HepG2 (cell line): ENCODE results near the gene RFFL. TPM values are rescaled to one million over a fixed set of nuclear protein-coding genes. Genes with fewer than 3 reads are reported as not detected.

Experiments used
- CHCHD3 ChIP-seq: sonication (generic); formaldehyde crosslinking; IDR thresholded peaks from 2 replicates; pipeline ENCODE4 v1.8.0; 2022; ENCODE audit warnings: mild to moderate bottlenecking, missing genetic modification reagents, moderate library complexity
- DNMT3B ChIP-seq: conservative IDR thresholded peaks from 2 replicates; pipeline ENCODE4 v1.6.1; 2016; ENCODE audit warnings: missing biosample characterization, control low read depth
- HNRNPLL ChIP-seq: fragments of 200-400 bp; formaldehyde crosslinking; IDR thresholded peaks from 2 replicates; pipeline ENCODE4 v1.6.1; 2017; ENCODE audit warnings: mild to moderate bottlenecking, low read depth, low read length; ENCODE audit not compliant: poor library complexity, severe bottlenecking
- ZNF12 ChIP-seq: sonication (generic); formaldehyde crosslinking; IDR thresholded peaks from 2 replicates; pipeline ENCODE4 v1.5.0; 2020; ENCODE audit warnings: missing genetic modification reagents
- ZSCAN30 ChIP-seq: sonication (generic); formaldehyde crosslinking; IDR thresholded peaks from 2 replicates; pipeline ENCODE4 v1.5.0; 2020; ENCODE audit warnings: mild to moderate bottlenecking, missing genetic modification reagents
- polyA plus RNA-seq, 8 experiments: library from polyadenylated mRNA; depleted of rRNA in 3 of 8; stranded (reverse) in 7 of 8; unstranded in 1 of 8; fragments of >200 nt; fragmentation: Illumina TruSeq in 4 of 8; extraction: Trizol in 4 of 8; gene quantifications; 2 replicates each; pipeline versions ENCODE4 v1.2.1 to v1.2.3, GENCODE V29; 2011 to 2016; ENCODE audit warnings: low read depth in 4 of 8, missing spikeins in 1 of 8, mixed read lengths in 1 of 8; ENCODE audit not compliant: insufficient read depth in 1 of 8
- total RNA-seq, 5 experiments: library from RNA; depleted of rRNA; stranded (reverse); fragments of >200 nt; fragmentation: Illumina TruSeq; extraction: Trizol; gene quantifications; 2 replicates each; pipeline ENCODE4 v1.2.3, GENCODE V29; 2016; ENCODE audit warnings: low read depth in 1 of 5
- TF ChIP-seq, protein P1 (sequence below): sonication (generic); formaldehyde crosslinking; IDR thresholded peaks from 2 replicates; pipeline ENCODE4 v1.4.0; 2020; ENCODE audit warnings: mild to moderate bottlenecking, missing genetic modification reagents, borderline replicate concordance
- TF ChIP-seq, protein P2 (sequence below): sonication (generic); formaldehyde crosslinking; IDR thresholded peaks from 2 replicates; pipeline ENCODE4 v1.5.1; 2020; ENCODE audit warnings: mild to moderate bottlenecking, missing genetic modification reagents, borderline replicate concordance
- TF ChIP-seq, protein P3 (sequence below): IDR thresholded peaks from 2 replicates; pipeline ENCODE4 v1.6.1; 2016; ENCODE audit warnings: low read depth
- TF ChIP-seq, protein P4 (sequence below): sonication (generic); formaldehyde crosslinking; IDR thresholded peaks from 2 replicates; pipeline ENCODE4 v1.5.0; 2020; ENCODE audit warnings: mild to moderate bottlenecking, missing genetic modification reagents
- TF ChIP-seq, protein P5 (sequence below): sonication (generic); formaldehyde crosslinking; IDR thresholded peaks from 2 replicates; pipeline ENCODE4 v1.4.0; 2020; ENCODE audit warnings: missing genetic modification reagents

The RFFL gene
- total and polyA plus RNA-seq, 2 of the 13 experiments (the other 11 are each of a cell fraction or from before 2014, with no cell fraction given), result 24.3 to 48.6 TPM

DNA sequence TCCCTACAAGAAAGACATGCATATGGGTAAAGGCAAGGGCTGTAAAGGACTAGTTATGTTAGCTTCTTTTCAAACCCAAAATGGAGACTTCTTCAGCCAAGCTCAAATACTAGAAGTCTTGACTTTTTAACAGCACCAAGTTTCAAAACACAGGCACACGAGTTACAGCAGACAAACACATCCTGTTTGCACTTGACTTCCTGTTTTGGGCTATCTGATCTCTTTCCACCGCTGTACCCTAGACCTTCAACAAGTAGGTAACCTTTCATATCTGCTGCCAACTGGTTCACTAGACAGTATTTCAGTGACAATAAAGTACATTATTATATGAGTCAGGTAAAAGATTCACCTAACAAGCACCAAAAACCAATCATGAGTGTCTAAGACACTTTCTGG is 12.3 kb downstream of the RFFL start (continued):
- TF ChIP-seq, protein P1, sequence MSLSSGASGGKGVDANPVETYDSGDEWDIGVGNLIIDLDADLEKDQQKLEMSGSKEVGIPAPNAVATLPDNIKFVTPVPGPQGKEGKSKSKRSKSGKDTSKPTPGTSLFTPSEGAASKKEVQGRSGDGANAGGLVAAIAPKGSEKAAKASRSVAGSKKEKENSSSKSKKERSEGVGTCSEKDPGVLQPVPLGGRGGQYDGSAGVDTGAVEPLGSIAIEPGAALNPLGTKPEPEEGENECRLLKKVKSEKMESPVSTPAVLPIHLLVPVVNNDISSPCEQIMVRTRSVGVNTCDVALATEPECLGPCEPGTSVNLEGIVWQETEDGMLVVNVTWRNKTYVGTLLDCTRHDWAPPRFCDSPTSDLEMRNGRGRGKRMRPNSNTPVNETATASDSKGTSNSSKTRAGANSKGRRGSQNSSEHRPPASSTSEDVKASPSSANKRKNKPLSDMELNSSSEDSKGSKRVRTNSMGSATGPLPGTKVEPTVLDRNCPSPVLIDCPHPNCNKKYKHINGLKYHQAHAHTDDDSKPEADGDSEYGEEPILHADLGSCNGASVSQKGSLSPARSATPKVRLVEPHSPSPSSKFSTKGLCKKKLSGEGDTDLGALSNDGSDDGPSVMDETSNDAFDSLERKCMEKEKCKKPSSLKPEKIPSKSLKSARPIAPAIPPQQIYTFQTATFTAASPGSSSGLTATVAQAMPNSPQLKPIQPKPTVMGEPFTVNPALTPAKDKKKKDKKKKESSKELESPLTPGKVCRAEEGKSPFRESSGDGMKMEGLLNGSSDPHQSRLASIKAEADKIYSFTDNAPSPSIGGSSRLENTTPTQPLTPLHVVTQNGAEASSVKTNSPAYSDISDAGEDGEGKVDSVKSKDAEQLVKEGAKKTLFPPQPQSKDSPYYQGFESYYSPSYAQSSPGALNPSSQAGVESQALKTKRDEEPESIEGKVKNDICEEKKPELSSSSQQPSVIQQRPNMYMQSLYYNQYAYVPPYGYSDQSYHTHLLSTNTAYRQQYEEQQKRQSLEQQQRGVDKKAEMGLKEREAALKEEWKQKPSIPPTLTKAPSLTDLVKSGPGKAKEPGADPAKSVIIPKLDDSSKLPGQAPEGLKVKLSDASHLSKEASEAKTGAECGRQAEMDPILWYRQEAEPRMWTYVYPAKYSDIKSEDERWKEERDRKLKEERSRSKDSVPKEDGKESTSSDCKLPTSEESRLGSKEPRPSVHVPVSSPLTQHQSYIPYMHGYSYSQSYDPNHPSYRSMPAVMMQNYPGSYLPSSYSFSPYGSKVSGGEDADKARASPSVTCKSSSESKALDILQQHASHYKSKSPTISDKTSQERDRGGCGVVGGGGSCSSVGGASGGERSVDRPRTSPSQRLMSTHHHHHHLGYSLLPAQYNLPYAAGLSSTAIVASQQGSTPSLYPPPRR, result peak; percentile 49; the same call in 1 of the 2 replicates
- peak; percentile 91 for TF ChIP-seq ZNF12
- TF ChIP-seq, protein P2, sequence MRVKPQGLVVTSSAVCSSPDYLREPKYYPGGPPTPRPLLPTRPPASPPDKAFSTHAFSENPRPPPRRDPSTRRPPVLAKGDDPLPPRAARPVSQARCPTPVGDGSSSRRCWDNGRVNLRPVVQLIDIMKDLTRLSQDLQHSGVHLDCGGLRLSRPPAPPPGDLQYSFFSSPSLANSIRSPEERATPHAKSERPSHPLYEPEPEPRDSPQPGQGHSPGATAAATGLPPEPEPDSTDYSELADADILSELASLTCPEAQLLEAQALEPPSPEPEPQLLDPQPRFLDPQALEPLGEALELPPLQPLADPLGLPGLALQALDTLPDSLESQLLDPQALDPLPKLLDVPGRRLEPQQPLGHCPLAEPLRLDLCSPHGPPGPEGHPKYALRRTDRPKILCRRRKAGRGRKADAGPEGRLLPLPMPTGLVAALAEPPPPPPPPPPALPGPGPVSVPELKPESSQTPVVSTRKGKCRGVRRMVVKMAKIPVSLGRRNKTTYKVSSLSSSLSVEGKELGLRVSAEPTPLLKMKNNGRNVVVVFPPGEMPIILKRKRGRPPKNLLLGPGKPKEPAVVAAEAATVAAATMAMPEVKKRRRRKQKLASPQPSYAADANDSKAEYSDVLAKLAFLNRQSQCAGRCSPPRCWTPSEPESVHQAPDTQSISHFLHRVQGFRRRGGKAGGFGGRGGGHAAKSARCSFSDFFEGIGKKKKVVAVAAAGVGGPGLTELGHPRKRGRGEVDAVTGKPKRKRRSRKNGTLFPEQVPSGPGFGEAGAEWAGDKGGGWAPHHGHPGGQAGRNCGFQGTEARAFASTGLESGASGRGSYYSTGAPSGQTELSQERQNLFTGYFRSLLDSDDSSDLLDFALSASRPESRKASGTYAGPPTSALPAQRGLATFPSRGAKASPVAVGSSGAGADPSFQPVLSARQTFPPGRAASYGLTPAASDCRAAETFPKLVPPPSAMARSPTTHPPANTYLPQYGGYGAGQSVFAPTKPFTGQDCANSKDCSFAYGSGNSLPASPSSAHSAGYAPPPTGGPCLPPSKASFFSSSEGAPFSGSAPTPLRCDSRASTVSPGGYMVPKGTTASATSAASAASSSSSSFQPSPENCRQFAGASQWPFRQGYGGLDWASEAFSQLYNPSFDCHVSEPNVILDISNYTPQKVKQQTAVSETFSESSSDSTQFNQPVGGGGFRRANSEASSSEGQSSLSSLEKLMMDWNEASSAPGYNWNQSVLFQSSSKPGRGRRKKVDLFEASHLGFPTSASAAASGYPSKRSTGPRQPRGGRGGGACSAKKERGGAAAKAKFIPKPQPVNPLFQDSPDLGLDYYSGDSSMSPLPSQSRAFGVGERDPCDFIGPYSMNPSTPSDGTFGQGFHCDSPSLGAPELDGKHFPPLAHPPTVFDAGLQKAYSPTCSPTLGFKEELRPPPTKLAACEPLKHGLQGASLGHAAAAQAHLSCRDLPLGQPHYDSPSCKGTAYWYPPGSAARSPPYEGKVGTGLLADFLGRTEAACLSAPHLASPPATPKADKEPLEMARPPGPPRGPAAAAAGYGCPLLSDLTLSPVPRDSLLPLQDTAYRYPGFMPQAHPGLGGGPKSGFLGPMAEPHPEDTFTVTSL (CRISPR knock-in tag), result peak; percentile 13; the same call in 1 of the 2 replicates
- TF ChIP-seq, protein P3, sequence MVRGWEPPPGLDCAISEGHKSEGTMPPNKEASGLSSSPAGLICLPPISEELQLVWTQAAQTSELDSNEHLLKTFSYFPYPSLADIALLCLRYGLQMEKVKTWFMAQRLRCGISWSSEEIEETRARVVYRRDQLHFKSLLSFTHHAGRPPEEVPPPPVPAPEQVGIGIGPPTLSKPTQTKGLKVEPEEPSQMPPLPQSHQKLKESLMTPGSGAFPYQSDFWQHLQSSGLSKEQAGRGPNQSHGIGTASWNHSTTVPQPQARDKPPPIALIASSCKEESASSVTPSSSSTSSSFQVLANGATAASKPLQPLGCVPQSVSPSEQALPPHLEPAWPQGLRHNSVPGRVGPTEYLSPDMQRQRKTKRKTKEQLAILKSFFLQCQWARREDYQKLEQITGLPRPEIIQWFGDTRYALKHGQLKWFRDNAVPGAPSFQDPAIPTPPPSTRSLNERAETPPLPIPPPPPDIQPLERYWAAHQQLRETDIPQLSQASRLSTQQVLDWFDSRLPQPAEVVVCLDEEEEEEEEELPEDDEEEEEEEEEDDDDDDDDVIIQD (CRISPR knock-in tag), result 0 out of 2 replicates have a peak, but pooled peaks have one; percentile 32
- no peak for TF ChIP-seq ZSCAN30 (CRISPR knock-in tag)
- TF ChIP-seq DNMT3B, result no peak
- TF ChIP-seq, protein P4, sequence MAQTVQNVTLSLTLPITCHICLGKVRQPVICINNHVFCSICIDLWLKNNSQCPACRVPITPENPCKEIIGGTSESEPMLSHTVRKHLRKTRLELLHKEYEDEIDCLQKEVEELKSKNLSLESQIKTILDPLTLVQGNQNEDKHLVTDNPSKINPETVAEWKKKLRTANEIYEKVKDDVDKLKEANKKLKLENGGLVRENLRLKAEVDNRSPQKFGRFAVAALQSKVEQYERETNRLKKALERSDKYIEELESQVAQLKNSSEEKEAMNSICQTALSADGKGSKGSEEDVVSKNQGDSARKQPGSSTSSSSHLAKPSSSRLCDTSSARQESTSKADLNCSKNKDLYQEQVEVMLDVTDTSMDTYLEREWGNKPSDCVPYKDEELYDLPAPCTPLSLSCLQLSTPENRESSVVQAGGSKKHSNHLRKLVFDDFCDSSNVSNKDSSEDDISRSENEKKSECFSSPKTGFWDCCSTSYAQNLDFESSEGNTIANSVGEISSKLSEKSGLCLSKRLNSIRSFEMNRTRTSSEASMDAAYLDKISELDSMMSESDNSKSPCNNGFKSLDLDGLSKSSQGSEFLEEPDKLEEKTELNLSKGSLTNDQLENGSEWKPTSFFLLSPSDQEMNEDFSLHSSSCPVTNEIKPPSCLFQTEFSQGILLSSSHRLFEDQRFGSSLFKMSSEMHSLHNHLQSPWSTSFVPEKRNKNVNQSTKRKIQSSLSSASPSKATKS (CRISPR knock-in tag), result no peak
- TF ChIP-seq, protein P5, sequence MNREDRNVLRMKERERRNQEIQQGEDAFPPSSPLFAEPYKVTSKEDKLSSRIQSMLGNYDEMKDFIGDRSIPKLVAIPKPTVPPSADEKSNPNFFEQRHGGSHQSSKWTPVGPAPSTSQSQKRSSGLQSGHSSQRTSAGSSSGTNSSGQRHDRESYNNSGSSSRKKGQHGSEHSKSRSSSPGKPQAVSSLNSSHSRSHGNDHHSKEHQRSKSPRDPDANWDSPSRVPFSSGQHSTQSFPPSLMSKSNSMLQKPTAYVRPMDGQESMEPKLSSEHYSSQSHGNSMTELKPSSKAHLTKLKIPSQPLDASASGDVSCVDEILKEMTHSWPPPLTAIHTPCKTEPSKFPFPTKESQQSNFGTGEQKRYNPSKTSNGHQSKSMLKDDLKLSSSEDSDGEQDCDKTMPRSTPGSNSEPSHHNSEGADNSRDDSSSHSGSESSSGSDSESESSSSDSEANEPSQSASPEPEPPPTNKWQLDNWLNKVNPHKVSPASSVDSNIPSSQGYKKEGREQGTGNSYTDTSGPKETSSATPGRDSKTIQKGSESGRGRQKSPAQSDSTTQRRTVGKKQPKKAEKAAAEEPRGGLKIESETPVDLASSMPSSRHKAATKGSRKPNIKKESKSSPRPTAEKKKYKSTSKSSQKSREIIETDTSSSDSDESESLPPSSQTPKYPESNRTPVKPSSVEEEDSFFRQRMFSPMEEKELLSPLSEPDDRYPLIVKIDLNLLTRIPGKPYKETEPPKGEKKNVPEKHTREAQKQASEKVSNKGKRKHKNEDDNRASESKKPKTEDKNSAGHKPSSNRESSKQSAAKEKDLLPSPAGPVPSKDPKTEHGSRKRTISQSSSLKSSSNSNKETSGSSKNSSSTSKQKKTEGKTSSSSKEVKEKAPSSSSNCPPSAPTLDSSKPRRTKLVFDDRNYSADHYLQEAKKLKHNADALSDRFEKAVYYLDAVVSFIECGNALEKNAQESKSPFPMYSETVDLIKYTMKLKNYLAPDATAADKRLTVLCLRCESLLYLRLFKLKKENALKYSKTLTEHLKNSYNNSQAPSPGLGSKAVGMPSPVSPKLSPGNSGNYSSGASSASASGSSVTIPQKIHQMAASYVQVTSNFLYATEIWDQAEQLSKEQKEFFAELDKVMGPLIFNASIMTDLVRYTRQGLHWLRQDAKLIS (CRISPR knock-in tag), result no peak
- no peak for TF ChIP-seq HNRNPLL
- TF ChIP-seq CHCHD3, result no peak
